SK-N-MC (cell line): ENCODE results near the gene IL12B.

Experiments
- DNase-seq: peaks from one replicate; pipeline ENCODE4 v3.0.0-alpha.2; 2011; ENCODE audit warnings: low read depth, low spot score
- H3K27ac ChIP-seq: fragments of 200-600 bp; sonication (generic); 2 replicates; pipeline ENCODE4 v1.5.1; 2016; ENCODE audit warnings: mixed run types
- H3K36me3 ChIP-seq: fragments of 200-600 bp; sonication (generic); 2 replicates; pipeline ENCODE4 v1.6.1; 2017; ENCODE audit warnings: antibody characterized with exemption, low read length, mixed read lengths; ENCODE audit not compliant: insufficient read depth
- H3K4me3 ChIP-seq: fragments of 200-600 bp; sonication (generic); 2 replicates; pipeline ENCODE4 v1.5.1; 2016
- H3K9ac ChIP-seq: fragments of 200-600 bp; sonication (generic); 2 replicates; pipeline ENCODE4 v1.8.0; 2017; ENCODE audit warnings: mixed run types, mixed read lengths; ENCODE audit not compliant: insufficient read length
- H3K9me3 ChIP-seq: fragments of 200-600 bp; sonication (generic); 2 replicates; pipeline ENCODE4 v1.6.1; 2017; ENCODE audit warnings: low read depth, mild to moderate bottlenecking, antibody characterized with exemption, low read length, moderate library complexity, mixed read lengths
- EZH2 ChIP-seq: fragments of 200-600 bp; sonication (generic); IDR thresholded peaks from one replicate; pipeline ENCODE4 v1.6.1; 2017; ENCODE audit warnings: antibody characterized with exemption
- FOXP2 ChIP-seq: optimal IDR thresholded peaks from 2 replicates; pipeline ENCODE3; 2011; ENCODE audit warnings: mild to moderate bottlenecking, moderate library complexity; ENCODE audit not compliant: insufficient read depth; ENCODE audit errors: extremely low read length, control extremely low read depth
- POLR2AphosphoS5 ChIP-seq: IDR thresholded peaks from 2 replicates; pipeline ENCODE4 v1.6.1; 2012; ENCODE audit warnings: mild to moderate bottlenecking, low read depth, low read length, borderline replicate concordance

IL12B gene

GRCh38 chr5:159322180-159322579, 8.1 kb downstream of the IL12B start:
- no peak overlapping the region for H3K9ac ChIP-seq

GRCh38 chr5:159319832-159320231, 10.5 kb downstream of the IL12B start:
- Histone ChIP-seq H3K4me3 (no peak overlapping the region), H3K9me3 (no peaks in the 10 kb centered on the region), H3K27ac (no peak overlapping the region), H3K36me3 (no peaks in the 10 kb centered on the region), H3K9ac (no peak overlapping the region)
- no peak for TF ChIP-seq POLR2AphosphoS5
- DNase-seq = no peak

More at GRCh38 chr5:159322180-159322579, 8.1 kb downstream of the IL12B start:
- TF ChIP-seq FOXP2 (no peak), EZH2 (no peak)
- Histone ChIP-seq H3K4me3 (no peak overlapping the region), H3K27ac (no peak overlapping the region), H3K9me3 (no peaks in the 10 kb centered on the region), H3K36me3 (no peaks in the 10 kb centered on the region)
- no peak for DNase-seq

- H3K36me3 ChIP-seq = no peaks in the 10 kb centered on the region
- no peak overlapping the region for H3K27ac ChIP-seq
- no peaks in the 10 kb centered on the region for H3K9me3 ChIP-seq
- no peak overlapping the region for H3K4me3 ChIP-seq
- no peak for TF ChIP-seq FOXP2
- TF ChIP-seq EZH2 = no peak
- no peak for TF ChIP-seq POLR2AphosphoS5
- no peak for DNase-seq
- H3K9ac ChIP-seq = no peak overlapping the region
These were observed 10.9 kb downstream of the IL12B start for GRCh38 chr5:159319363-159319762.

GRCh38 chr5:159318448-159318847, 11.8 kb downstream of the IL12B start:
- no peak for TF ChIP-seq FOXP2
- TF ChIP-seq EZH2 = no peak
- TF ChIP-seq POLR2AphosphoS5 = no peak
- Histone ChIP-seq H3K9me3 (no peaks in the 10 kb centered on the region), H3K36me3 (no peaks in the 10 kb centered on the region), H3K4me3 (no peak overlapping the region), H3K9ac (no peak overlapping the region), H3K27ac (no peak overlapping the region)
- DNase-seq = no peak

GRCh38 chr5:159317849-159318248, 12.4 kb downstream of the IL12B start:
- TF ChIP-seq FOXP2 (no peak), EZH2 (no peak)
- Histone ChIP-seq H3K9me3 (no peaks in the 10 kb centered on the region), H3K4me3 (no peak overlapping the region), H3K9ac (no peak overlapping the region), H3K36me3 (no peaks in the 10 kb centered on the region), H3K27ac (no peak overlapping the region)
- DNase-seq = no peak

- H3K4me3 ChIP-seq = no peak overlapping the region
- no peaks in the 10 kb centered on the region for H3K36me3 ChIP-seq
- DNase-seq = no peak
- H3K9ac ChIP-seq = no peak overlapping the region
- no peaks in the 10 kb centered on the region for H3K9me3 ChIP-seq
- TF ChIP-seq FOXP2 = no peak
- TF ChIP-seq EZH2 = no peak
- TF ChIP-seq POLR2AphosphoS5 = no peak
- H3K27ac ChIP-seq = no peak overlapping the region
These were observed 13.5 kb downstream of the IL12B start for GRCh38 chr5:159316519-159317383.

GRCh38 chr5:159313197-159313596, 17.1 kb downstream of the IL12B start:
- no peak for TF ChIP-seq FOXP2
- no peak for TF ChIP-seq POLR2AphosphoS5
- no peak for TF ChIP-seq EZH2
- DNase-seq = no peak
- no peaks in the 10 kb centered on the region for H3K9me3 ChIP-seq
- no peak overlapping the region for H3K4me3 ChIP-seq
- no peak overlapping the region for H3K9ac ChIP-seq
- no peak overlapping the region for H3K27ac ChIP-seq
- H3K36me3 ChIP-seq = no peaks in the 10 kb centered on the region

GRCh38 chr5:159311063-159311462, 19.2 kb downstream of the IL12B start:
- no peak overlapping the region for H3K27ac ChIP-seq
- no peak for DNase-seq
- no peaks in the 10 kb centered on the region for H3K36me3 ChIP-seq
- TF ChIP-seq POLR2AphosphoS5 (no peak), FOXP2 (no peak), EZH2 (no peak)
- H3K9me3 ChIP-seq = no peaks in the 10 kb centered on the region
- H3K9ac ChIP-seq = no peak overlapping the region
- no peak overlapping the region for H3K4me3 ChIP-seq

- no peaks in the 10 kb centered on the region for H3K36me3 ChIP-seq
- 0 out of 2 replicates have a peak overlapping the region, but pooled peaks have one; percentile 35 for H3K4me3 ChIP-seq
- TF ChIP-seq POLR2AphosphoS5 (no peak), EZH2 (no peak), FOXP2 (no peak)
- H3K9ac ChIP-seq = no peak overlapping the region
- H3K9me3 ChIP-seq = no peaks in the 10 kb centered on the region
- H3K27ac ChIP-seq = no peak overlapping the region
- DNase-seq = no peak
These were observed 19.8 kb downstream of the IL12B start for GRCh38 chr5:159310511-159310910.
